GM19025 (cell line): ENCODE measurements around the gene BLCAP.
A peak's percentile ranks its signal among the peaks of the same experiment; 100 is the strongest.
"Not testable (repeated sequence)": the region's sequence is repeated elsewhere in the genome, so short reads cannot be mapped to it uniquely, and the experiment has no call there.

Source experiments
- ATAC-seq: cut with Tn5 transposase; IDR thresholded peaks from one replicate; pipeline ENCODE4 v1.9.1; 2021; ENCODE audit warnings: mild to moderate bottlenecking, low read depth, moderate library complexity; ENCODE audit not compliant: unreplicated experiment

Gene BLCAP

GRCh38 chr20:37558779-37559178, 31.1 kb upstream of the BLCAP start:
- no peak for ATAC-seq

DNA sequence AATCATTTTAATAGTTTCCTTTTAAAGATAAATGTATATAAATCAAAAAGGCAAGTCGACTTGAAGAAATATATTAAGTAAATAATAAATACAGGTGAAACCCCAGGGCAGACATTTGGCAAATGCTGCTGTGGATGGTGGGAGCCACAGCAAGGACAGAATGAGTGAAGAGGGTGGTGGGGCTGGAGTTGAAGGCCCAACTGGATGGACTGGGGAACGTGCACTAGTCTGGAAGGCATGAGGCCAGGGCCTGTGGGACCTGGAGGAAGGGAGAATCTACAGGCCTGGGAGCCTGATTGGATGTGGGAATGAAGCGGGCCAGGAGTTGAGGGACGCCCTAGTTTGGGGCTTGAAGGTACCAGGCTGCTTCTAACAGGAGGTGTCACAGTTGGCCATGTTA, 30.6 kb upstream of the BLCAP start:
- ATAC-seq: no peak

DNA sequence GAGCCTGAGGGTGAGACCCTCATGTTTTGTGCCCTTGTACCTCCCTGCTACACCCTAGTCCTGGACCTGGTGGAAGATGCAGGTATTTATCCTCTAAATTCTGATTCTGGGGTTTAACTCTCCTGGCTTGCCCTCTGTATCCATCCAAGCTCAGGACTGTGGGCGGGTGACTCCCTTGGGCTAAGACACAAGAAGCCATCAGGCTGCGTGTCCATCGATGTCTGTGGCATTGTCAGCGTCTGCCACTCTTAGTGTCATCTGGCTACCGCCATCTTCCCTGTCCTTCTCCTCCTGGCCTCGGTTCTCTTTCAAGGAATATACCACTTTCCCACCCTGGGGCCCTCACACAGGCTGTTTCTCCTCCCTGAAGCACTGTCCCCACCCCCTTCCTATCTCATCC, 28.9 kb upstream of the BLCAP start:
- ATAC-seq: no peak

DNA sequence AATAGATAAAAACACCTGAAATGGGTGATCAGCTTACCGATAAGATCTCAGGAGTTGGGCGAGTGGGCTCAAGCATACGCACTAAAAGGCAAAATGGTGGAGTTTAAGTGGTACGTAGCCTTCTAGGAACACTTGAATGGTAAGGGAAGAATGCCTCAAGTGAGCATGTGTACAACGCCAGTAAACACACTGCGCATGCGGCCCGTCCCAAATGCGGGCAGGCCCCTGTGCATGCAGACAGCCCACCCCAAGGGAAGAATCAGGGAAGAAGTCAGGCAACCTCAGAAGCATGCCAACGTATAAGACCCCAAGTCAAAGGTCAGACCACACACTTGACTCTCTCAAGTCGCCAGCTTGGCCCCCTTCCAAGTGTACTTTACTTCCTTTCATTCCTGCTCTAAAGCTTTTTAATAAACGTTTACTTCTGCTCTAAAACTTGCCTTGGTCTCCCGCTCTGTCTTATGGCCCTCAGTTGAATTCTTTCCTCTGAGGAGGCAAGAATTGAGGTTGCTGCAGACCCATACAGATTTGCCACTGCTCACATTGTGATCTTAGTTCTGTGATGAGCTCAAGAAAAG, 27.1 kb upstream of the BLCAP start:
- ATAC-seq: not testable (repeated sequence)

DNA sequence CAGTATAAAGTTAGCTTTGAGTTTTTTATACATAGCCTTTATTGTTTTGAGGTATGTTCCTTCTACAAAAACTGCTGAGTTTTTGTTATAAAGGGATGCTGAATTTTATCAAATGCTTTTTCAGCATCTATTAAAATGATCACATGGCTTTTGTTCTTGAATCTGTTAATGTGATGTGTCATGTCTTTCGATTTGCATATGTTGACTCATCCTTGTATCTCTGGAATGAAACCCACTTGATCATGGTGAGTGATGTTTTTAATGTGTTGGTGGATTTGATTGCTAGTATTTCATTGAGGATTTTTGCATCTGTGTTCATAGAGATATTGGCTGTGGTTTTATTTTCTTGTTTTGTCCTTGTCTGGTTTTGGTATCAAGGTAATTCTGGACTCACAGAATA, 24.7 kb upstream of the BLCAP start:
- ATAC-seq: no peak

DNA sequence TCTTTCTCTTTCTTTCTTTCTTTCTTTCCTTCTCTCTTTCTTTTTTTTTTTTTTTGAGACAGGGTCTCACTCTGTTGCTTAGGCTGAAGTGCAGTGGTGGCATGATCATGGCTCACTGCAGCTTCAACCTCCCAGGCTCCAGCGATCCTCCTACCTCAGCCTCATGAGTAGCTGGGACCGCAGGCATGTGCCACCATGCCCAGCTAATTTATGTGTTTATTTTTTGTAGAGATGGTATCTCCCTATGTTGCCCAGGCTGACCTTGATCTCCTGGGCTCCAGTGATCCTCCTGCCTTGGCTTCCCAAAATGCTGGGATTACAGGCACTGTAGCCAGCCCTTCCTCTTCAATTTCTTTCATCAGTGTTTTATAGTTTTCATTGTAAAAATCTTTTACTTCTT, 24.0 kb upstream of the BLCAP start:
- ATAC-seq: not testable (repeated sequence)

- not testable (repeated sequence) for ATAC-seq
Observed at GRCh38 chr20:37550101-37550920, 22.6 kb upstream of the BLCAP start.

DNA sequence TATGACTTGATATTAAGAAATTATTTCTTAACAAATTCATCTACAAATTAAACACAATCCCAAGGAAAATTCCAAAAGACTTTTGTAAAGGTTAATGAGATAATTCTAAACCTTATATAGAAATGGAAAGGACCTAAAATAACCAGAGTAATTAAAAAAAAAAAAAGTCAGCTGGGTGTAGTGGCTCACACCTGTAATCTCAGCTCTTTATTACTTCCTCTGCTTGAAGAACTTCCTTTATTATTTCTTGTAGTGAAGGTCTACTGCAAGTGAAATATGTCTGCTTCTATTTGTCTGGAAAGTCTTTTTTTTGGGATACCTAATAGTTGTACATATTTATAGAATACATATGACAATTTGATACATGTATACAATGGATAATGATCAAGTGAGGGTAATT, 20.2 kb upstream of the BLCAP start:
- no peak for ATAC-seq

DNA sequence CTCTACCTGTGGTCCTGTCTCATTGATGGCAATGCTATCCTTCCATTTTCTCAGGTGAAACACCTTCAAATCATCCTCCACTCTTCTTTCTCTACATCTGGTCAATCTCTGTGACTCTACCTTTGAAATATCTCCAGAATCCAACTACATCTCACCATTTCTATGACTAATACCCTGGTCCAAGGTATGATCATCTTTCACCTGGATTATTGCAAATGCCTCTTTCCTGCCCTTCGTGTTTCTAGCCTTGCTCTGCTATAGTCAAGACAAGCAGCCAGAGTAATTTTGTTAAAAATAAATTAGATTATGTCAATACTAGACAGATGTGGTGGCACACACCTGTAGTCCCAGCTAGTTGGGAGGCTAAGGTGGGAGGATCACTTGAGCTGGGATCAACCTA, 17.8 kb upstream of the BLCAP start:
- ATAC-seq: no peak

DNA sequence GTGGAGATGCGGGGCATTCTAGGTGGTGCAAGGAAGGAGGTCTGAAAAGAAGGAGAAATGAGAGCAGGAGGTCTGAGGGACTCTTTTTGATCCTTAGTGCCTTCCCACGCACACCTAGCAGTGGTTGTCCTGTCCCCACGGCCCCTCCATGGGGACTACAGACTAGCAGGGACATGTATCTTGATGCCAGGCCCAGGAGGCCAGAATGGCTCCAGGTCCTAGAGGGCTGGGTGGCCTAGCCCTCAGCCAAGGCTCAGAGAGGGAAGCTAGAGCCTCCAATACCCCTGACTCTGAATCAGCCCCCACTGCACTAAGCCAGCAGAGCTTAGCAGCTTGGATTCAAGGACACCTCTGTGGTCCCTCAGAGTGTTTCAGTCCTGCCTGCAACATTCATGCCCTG, 16.7 kb upstream of the BLCAP start:
- ATAC-seq: no peak

DNA sequence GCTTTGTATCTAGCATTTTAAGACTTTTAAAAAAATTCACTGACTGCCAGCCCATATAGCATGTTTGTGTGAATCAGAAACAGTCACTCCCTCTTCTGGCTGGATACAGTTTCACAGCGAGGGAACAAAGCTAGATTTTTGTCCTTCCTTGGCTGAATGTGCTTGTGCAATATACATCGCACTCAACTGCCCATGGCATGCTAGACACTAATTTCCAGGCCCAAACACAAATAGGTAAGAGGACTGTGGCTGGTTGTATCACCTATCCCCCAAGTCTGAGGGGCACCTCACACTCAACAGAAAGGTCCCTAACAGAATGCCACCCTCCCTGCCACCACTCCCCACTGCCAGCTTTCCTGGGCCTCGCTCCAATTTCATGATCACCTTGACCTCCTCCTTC, 16.2 kb upstream of the BLCAP start:
- no peak for ATAC-seq

DNA sequence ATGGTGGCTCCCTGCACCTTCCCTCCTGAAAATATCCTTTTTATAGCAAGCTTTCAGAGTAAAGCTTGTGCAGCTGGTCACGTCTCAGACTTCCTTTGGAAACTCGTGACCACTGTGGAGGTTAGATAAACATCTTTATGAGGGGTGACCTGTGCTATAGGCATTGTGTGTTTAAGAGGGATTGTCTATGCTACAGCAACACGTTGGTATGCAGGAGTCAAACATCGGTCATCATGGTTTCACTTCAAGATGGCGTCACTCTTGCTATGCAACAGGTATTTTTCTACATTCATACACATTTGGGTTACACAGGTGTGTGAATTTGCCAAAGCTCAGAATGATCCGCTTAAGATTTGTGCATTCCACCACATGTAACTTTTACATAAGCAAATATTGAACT, 14.6 kb upstream of the BLCAP start:
- no peak for ATAC-seq

DNA sequence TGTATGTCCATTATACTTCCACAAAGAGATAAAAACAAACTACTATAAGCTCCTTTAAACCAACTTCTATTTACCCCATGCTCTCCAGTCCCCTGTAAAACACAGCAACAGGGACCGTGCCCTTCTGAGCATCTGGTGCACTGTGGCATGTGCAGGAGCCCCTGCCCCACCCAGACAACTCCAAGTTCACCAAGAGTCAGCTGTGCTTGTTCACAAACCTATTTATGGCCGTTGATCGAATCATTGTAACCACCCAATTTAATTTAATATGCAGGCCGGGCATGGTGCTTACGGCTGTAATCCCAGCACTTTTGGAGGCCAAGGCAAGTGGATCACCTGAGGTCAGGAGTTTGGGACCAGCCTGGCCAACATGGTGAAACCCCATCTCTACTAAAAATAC, 13.7 kb upstream of the BLCAP start:
- no peak for ATAC-seq

DNA sequence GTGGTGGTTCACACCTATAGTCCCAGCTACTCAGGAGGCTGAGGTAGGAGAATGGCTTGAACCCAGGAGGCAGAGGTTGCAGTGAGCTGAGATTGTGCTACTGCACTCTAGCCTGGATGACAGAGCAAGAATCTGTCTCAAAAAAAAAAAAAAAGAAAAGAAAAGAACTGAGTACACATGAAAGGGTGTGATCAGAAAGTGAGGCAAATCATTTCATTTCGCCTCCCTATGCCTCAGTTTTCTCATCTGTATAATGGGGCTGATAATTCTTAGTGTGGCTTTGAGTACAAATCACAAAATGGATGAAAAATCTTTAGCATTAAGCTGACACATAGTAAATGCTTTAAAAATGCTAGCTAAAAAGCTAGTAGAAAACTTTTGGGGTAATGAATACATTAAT, 13.2 kb upstream of the BLCAP start:
- not testable (repeated sequence) for ATAC-seq

GRCh38 chr20:37540001-37540400, 12.3 kb upstream of the BLCAP start:
- ATAC-seq: no peak

GRCh38 chr20:37539424-37539823, 11.7 kb upstream of the BLCAP start:
- no peak for ATAC-seq

GRCh38 chr20:37538003-37538402, 10.3 kb upstream of the BLCAP start:
- ATAC-seq: no peak

DNA sequence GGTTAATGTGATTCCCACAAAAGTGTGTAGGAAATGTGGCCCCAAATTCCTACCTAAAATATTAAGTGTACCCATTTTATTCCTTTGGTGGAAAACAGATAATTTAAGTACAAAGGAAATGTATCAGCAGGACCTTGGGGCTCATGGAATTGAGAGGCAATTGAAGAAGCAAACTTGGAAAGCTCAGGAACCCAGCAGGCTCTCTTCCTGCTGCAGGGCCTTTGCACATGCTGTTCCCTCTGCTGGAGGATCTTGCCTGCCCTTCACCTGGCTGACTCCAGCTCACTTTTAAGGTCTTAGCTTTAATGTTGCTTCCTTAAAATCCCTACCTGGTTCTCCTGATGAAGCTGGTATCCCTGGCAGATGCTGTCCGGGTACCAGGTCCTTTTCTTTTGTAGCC, 9.8 kb upstream of the BLCAP start:
- ATAC-seq: no peak

DNA sequence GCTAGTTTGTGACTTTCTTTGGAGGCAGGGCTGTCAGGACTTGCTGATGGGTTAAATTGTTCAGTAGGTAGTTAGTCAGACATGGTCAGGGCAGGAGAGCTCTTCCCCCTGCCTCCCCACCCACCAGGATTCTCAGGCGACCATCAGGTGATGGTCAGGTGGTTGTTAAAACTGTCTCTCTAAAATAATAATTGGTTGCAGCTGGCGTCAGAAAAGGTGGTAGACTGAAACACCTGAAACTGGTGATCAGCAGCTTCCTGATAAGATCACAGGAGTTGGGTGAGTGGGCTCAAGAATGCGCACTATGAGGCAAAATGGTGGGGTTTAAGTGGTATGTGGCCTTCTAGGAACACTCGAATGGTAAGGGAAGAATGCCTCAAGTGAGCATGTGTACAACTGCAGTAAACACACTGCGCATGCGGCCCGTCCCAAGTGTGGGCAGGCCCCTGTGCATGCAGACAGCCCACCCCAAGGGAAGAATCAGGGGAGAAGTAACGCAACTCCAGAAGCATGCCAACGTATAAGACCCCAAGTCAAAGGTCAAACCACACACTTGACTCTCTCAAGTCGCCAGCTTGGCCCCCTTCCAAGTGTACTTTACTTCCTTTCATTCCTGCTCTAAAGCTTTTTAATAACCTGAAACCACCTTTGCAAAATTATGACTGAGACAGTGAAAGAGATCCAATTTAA, 7.9 kb upstream of the BLCAP start:
- ATAC-seq: no peak

GRCh38 chr20:37534401-37535157, 6.9 kb upstream of the BLCAP start:
- ATAC-seq: peak; percentile 60

DNA sequence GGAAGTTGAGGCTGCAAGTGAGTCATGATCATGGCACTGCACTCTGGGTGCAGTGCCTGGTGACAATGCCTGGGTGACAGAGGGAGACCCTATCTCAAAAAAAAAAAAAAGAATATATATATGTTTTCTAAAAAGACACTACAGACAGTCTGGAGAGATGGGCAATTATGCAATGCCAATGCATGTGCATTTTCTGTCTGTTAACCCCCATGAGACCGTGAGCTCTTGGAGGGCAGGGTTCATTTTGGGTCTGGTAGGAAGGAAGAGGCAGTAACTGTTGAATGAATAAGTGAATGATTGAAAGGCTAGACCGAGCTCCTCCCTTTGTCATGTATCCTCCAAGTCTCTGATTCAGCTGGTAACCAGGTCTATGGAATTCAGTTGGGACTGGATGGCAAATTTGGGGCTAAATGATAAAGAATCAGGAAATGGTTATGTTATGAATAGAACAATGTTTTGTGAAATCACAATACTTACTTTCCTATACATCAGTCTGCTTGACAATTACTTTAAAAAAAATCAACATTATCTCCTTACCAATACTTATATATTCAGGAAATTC, 5.6 kb upstream of the BLCAP start:
- no peak for ATAC-seq
